ENCODE results near the gene EIF5A2.
"Not testable (repeated sequence)": the region's sequence is repeated elsewhere in the genome, so short reads cannot be mapped to it uniquely, and the experiment has no call there.

EIF5A2 gene

GRCh38 chr3:170903123-170903522 is 5.3 kb downstream of the EIF5A2 start:
- no peak overlapping the region for H2AFZ ChIP-seq (ENCODE audit: low read depth, low read length)
- TF ChIP-seq EZH2phosphoT487 (IDR thresholded peaks at IDR 0.05; ENCODE audit: low read depth) (no peak), CTCF (IDR thresholded peaks at IDR 0.05; ENCODE audit: low read depth, low read length) (no peak)
- no peak overlapping the region for H3K27ac ChIP-seq (ENCODE audit: low read length)
- H3K79me2 ChIP-seq (ENCODE audit: low read length): no peaks in the 10 kb centered on the region; the same call in 1 of the 2 replicates
- no peak overlapping the region for H3K4me3 ChIP-seq (ENCODE audit: low read length)
- H3K27me3 ChIP-seq (ENCODE audit: low read depth, low read length): no peaks in the 10 kb centered on the region
- H3K9me3 ChIP-seq (ENCODE audit: insufficient read depth, low read length): no peaks in the 10 kb centered on the region
- H3K4me1 ChIP-seq (ENCODE audit: low read length): peaks cover 13% of the 10 kb centered on the region
- H3K9ac ChIP-seq (ENCODE audit: low read length): no peak overlapping the region
- H3K36me3 ChIP-seq (replicated peaks; ENCODE audit: low read depth, low read length): no peaks in the 10 kb centered on the region
- no peak overlapping the region for H3K4me2 ChIP-seq (ENCODE audit: low read length)
- no peaks in the 10 kb centered on the region for H4K20me1 ChIP-seq (ENCODE audit: insufficient read depth, low read length)

DNA sequence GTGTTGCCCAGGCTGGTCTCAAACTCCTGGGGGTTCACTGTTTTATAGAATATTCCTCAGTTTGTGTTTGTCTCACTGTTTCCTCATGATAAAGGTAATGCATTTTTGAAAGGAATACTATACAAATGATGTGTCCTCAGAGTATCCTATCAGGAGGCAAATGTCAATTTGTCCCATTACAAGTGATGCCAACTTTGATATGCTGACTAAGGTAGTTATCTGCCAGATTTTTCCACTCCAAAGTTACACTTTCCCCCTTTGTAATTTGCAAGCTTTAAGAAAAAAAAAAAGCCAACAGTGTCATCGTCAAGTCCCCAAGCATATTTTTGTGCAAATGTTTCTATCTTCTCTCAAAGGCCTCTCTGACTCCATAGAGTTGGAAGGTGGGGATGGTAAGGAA is 9.0 kb downstream of the EIF5A2 start:
- TF ChIP-seq EZH2phosphoT487 (IDR thresholded peaks at IDR 0.05; ENCODE audit: low read depth) (no peak), CTCF (IDR thresholded peaks at IDR 0.05; ENCODE audit: low read depth, low read length) (no peak)
- Histone ChIP-seq H2AFZ (ENCODE audit: low read depth, low read length) (no peak overlapping the region), H3K36me3 (replicated peaks; ENCODE audit: low read depth, low read length) (no peaks in the 10 kb centered on the region), H3K9ac (ENCODE audit: low read length) (no peak overlapping the region), H3K27me3 (ENCODE audit: low read depth, low read length) (no peaks in the 10 kb centered on the region), H4K20me1 (ENCODE audit: insufficient read depth, low read length) (no peaks in the 10 kb centered on the region), H3K9me3 (ENCODE audit: insufficient read depth, low read length) (no peaks in the 10 kb centered on the region), H3K4me3 (ENCODE audit: low read length) (no peak overlapping the region), H3K4me2 (ENCODE audit: low read length) (no peak overlapping the region), H3K4me1 (ENCODE audit: low read length) (peaks cover 9% of the 10 kb centered on the region), H3K27ac (ENCODE audit: low read length) (no peak overlapping the region), H3K79me2 (ENCODE audit: low read length) (no peaks in the 10 kb centered on the region)

- Histone ChIP-seq H2AFZ (ENCODE audit: low read depth, low read length) (no peak overlapping the region), H3K79me2 (ENCODE audit: low read length) (no peaks in the 10 kb centered on the region), H3K27ac (ENCODE audit: low read length) (no peak overlapping the region), H3K9me3 (ENCODE audit: insufficient read depth, low read length) (no peaks in the 10 kb centered on the region), H3K4me2 (ENCODE audit: low read length) (no peak overlapping the region), H3K27me3 (ENCODE audit: low read depth, low read length) (no peaks in the 10 kb centered on the region), H3K4me1 (ENCODE audit: low read length) (peaks cover 9% of the 10 kb centered on the region), H3K4me3 (ENCODE audit: low read length) (no peak overlapping the region), H4K20me1 (ENCODE audit: insufficient read depth, low read length) (no peaks in the 10 kb centered on the region), H3K36me3 (replicated peaks; ENCODE audit: low read depth, low read length) (no peaks in the 10 kb centered on the region), H3K9ac (ENCODE audit: low read length) (no peak overlapping the region)
- TF ChIP-seq EZH2phosphoT487 (IDR thresholded peaks at IDR 0.05; ENCODE audit: low read depth): no peak
- no peak for TF ChIP-seq CTCF (IDR thresholded peaks at IDR 0.05; ENCODE audit: low read depth, low read length)
These were observed 10.5 kb downstream of the EIF5A2 start for GRCh38 chr3:170897978-170898377.

GRCh38 chr3:170897199-170897598 is 11.2 kb downstream of the EIF5A2 start:
- H3K4me2 ChIP-seq (ENCODE audit: low read length); H3K79me2 ChIP-seq (ENCODE audit: low read length); H3K4me3 ChIP-seq (ENCODE audit: low read length); H3K36me3 ChIP-seq (replicated peaks; ENCODE audit: low read depth, low read length); H3K4me1 ChIP-seq (ENCODE audit: low read length); H2AFZ ChIP-seq (ENCODE audit: low read depth, low read length); H3K9me3 ChIP-seq (ENCODE audit: insufficient read depth, low read length); H3K9ac ChIP-seq (ENCODE audit: low read length); H4K20me1 ChIP-seq (ENCODE audit: insufficient read depth, low read length); H3K27me3 ChIP-seq (ENCODE audit: low read depth, low read length): not testable (repeated sequence)
- H3K27ac ChIP-seq (ENCODE audit: low read length): 0 out of 2 replicates have a peak overlapping the region, but pooled peaks have one; percentile 14

- Histone ChIP-seq H3K27ac (ENCODE audit: low read length) (0 out of 2 replicates have a peak overlapping the region, but pooled peaks have one; percentile 14), H3K4me2 (ENCODE audit: low read length) (0 out of 2 replicates have a peak overlapping the region, but pooled peaks have one; percentile 11), H2AFZ (ENCODE audit: low read depth, low read length) (no peak overlapping the region), H4K20me1 (ENCODE audit: insufficient read depth, low read length) (no peaks in the 10 kb centered on the region), H3K36me3 (replicated peaks; ENCODE audit: low read depth, low read length) (peaks cover 4% of the 10 kb centered on the region), H3K27me3 (ENCODE audit: low read depth, low read length) (no peaks in the 10 kb centered on the region), H3K9me3 (ENCODE audit: insufficient read depth, low read length) (no peaks in the 10 kb centered on the region), H3K9ac (ENCODE audit: low read length) (no peak overlapping the region), H3K4me3 (ENCODE audit: low read length) (no peak overlapping the region), H3K4me1 (ENCODE audit: low read length) (peaks cover 9% of the 10 kb centered on the region), H3K79me2 (ENCODE audit: low read length) (no peaks in the 10 kb centered on the region)
- no peak for TF ChIP-seq EZH2phosphoT487 (IDR thresholded peaks at IDR 0.05; ENCODE audit: low read depth)
- TF ChIP-seq CTCF (IDR thresholded peaks at IDR 0.05; ENCODE audit: low read depth, low read length): no peak
These were observed 11.7 kb downstream of the EIF5A2 start for GRCh38 chr3:170896781-170897180.

DNA sequence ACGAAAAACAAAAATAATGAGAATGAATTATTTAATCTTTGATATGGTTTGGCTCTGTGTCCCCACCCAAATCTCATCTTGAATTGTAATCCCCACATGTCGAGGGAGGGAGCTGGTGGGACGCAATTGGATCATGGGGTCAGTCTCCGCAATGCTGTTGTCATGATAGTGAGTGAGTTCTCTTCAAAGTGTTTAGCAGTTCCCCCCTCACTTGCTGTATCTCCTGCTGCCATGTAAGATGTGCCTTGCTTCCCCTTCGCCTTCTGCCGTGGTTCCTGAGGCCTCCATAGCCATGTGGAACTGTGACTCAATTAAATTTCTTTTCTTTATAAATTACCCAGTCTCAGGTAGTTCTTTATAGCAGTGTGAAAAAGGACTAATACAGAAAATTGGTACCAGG is 12.1 kb downstream of the EIF5A2 start:
- H3K79me2 ChIP-seq (ENCODE audit: low read length); H3K4me1 ChIP-seq (ENCODE audit: low read length); H3K27ac ChIP-seq (ENCODE audit: low read length); H3K4me3 ChIP-seq (ENCODE audit: low read length); H3K36me3 ChIP-seq (replicated peaks; ENCODE audit: low read depth, low read length); H4K20me1 ChIP-seq (ENCODE audit: insufficient read depth, low read length); H3K9me3 ChIP-seq (ENCODE audit: insufficient read depth, low read length); H2AFZ ChIP-seq (ENCODE audit: low read depth, low read length); H3K27me3 ChIP-seq (ENCODE audit: low read depth, low read length); H3K4me2 ChIP-seq (ENCODE audit: low read length); H3K9ac ChIP-seq (ENCODE audit: low read length): not testable (repeated sequence)

Data from OCI-LY3 (cell line).